Liver (tissue), 9 donors: ENCODE measurements around the gene AIMP1. TPM values are rescaled to one million over a fixed set of nuclear protein-coding genes. Genes with fewer than 3 reads are reported as not detected.

Source experiments
- DNase-seq: peaks from one replicate; pipeline ENCODE4 v3.0.0-alpha.2; 2017; ENCODE audit warnings: low spot score
- H3K27ac ChIP-seq, 2 donors: one replicate each; pipeline ENCODE4 v1.7.0; 2013; ENCODE audit warnings: inconsistent platforms in 2 of 2, low read length in 2 of 2, control low read depth in 1 of 2, low read depth in 1 of 2, mild to moderate bottlenecking in 1 of 2
- H3K27me3 ChIP-seq, 4 donors: one replicate each; pipeline versions ENCODE4 v1.6.1 to v1.7.0; 2013; ENCODE audit warnings: low read length in 3 of 4, inconsistent platforms in 1 of 4, mild to moderate bottlenecking in 1 of 4, moderate library complexity in 1 of 4; ENCODE audit not compliant: control insufficient read depth in 4 of 4, insufficient read depth in 4 of 4
- H3K36me3 ChIP-seq, 4 donors: one replicate each; pipeline versions ENCODE4 v1.6.1 to v1.7.0; 2013; ENCODE audit warnings: low read length in 3 of 4, mild to moderate bottlenecking in 3 of 4, low read depth in 1 of 4, moderate library complexity in 1 of 4; ENCODE audit not compliant: control insufficient read depth in 4 of 4, insufficient read depth in 3 of 4
- H3K4me1 ChIP-seq, 4 donors: one replicate each; pipeline versions ENCODE4 v1.6.1 to v1.7.0; 2013; ENCODE audit warnings: low read length in 3 of 4, mild to moderate bottlenecking in 3 of 4, moderate library complexity in 1 of 4; ENCODE audit not compliant: control insufficient read depth in 4 of 4, insufficient read depth in 4 of 4
- H3K4me3 ChIP-seq, 3 donors: one replicate each; pipeline versions ENCODE4 v1.6.1 to v1.7.0; 2013; ENCODE audit warnings: low read length in 3 of 3, control low read depth in 1 of 3, low read depth in 1 of 3, mild to moderate bottlenecking in 1 of 3
- H3K9ac ChIP-seq, 2 donors: one replicate each; pipeline ENCODE4 v1.7.0; 2013; ENCODE audit warnings: low read length in 2 of 2, mild to moderate bottlenecking in 2 of 2, moderate library complexity in 2 of 2, control low read depth in 1 of 2, low read depth in 1 of 2
- H3K9me3 ChIP-seq, 4 donors: one replicate each; pipeline versions ENCODE4 v1.6.1 to v1.7.0; 2013; ENCODE audit warnings: low read length in 3 of 4; ENCODE audit not compliant: control insufficient read depth in 4 of 4
- ATF3 ChIP-seq: IDR thresholded peaks from 2 replicates; pipeline ENCODE4 v1.6.1; 2016; ENCODE audit warnings: antibody characterized with exemption
- CTCF ChIP-seq: fragments of 150-350 bp; IDR thresholded peaks from 2 replicates; pipeline ENCODE4 v1.5.1; 2017; ENCODE audit warnings: improper control_type of control experiment, low read depth, low read length; ENCODE audit not compliant: missing input control
- EGR1 ChIP-seq, 2 donors: IDR thresholded peaks; 2 replicates each; pipeline ENCODE4 v1.6.1; 2016 to 2018; ENCODE audit warnings: antibody characterized with exemption in 2 of 2, low read depth in 2 of 2
- FOXA1 ChIP-seq: IDR thresholded peaks from 2 replicates; pipeline ENCODE4 v1.6.1; 2016; ENCODE audit warnings: antibody characterized with exemption
- FOXA2 ChIP-seq: IDR thresholded peaks from 2 replicates; pipeline ENCODE4 v1.6.1; 2016; ENCODE audit warnings: antibody characterized with exemption
- GABPA ChIP-seq, 2 donors: IDR thresholded peaks in 1 of 2; conservative IDR thresholded peaks in 1 of 2; 2 replicates each; pipeline ENCODE4 v1.6.1; 2016; ENCODE audit warnings: antibody characterized with exemption in 2 of 2, mild to moderate bottlenecking in 1 of 2, moderate library complexity in 1 of 2
- HNF4A ChIP-seq, 2 donors: conservative IDR thresholded peaks; 2 replicates each; pipeline ENCODE4 v1.6.1; 2016; ENCODE audit warnings: antibody characterized with exemption in 2 of 2, mild to moderate bottlenecking in 2 of 2
- HNF4G ChIP-seq: IDR thresholded peaks from 2 replicates; pipeline ENCODE4 v1.6.1; 2016; ENCODE audit warnings: antibody characterized with exemption
- JUND ChIP-seq, 2 donors: IDR thresholded peaks; 2 replicates each; pipeline ENCODE4 v1.6.1; 2016; ENCODE audit warnings: antibody characterized with exemption in 2 of 2
- MAX ChIP-seq: IDR thresholded peaks from 2 replicates; pipeline ENCODE4 v1.6.1; 2016; ENCODE audit warnings: antibody characterized with exemption
- NR2F2 ChIP-seq: IDR thresholded peaks from 2 replicates; pipeline ENCODE4 v1.6.1; 2016; ENCODE audit warnings: antibody characterized with exemption
- RAD21 ChIP-seq, 2 donors: IDR thresholded peaks; 2 replicates each; pipeline ENCODE4 v1.6.1; 2016; ENCODE audit warnings: antibody characterized with exemption in 2 of 2, mild to moderate bottlenecking in 2 of 2
- REST ChIP-seq: IDR thresholded peaks from 2 replicates; pipeline ENCODE4 v1.6.1; 2016; ENCODE audit warnings: antibody characterized with exemption, mild to moderate bottlenecking
- RXRA ChIP-seq, 2 donors: IDR thresholded peaks; 2 replicates each; pipeline ENCODE4 v1.6.1; 2017 to 2018; ENCODE audit warnings: antibody characterized with exemption in 2 of 2, mild to moderate bottlenecking in 1 of 2
- SP1 ChIP-seq: IDR thresholded peaks from 2 replicates; pipeline ENCODE4 v1.6.1; 2018; ENCODE audit warnings: antibody characterized with exemption, mild to moderate bottlenecking
- TAF1 ChIP-seq: conservative IDR thresholded peaks from 2 replicates; pipeline ENCODE4 v1.6.1; 2016; ENCODE audit warnings: antibody characterized with exemption, mild to moderate bottlenecking
- YY1 ChIP-seq: IDR thresholded peaks from 2 replicates; pipeline ENCODE4 v1.6.1; 2016; ENCODE audit warnings: antibody characterized with exemption, mild to moderate bottlenecking
- ZBTB33 ChIP-seq: IDR thresholded peaks from 2 replicates; pipeline ENCODE4 v1.6.1; 2016; ENCODE audit warnings: antibody characterized with exemption
- polyA plus RNA-seq, 2 donors: library from polyadenylated mRNA; stranded (reverse) in 1 of 2; unstranded in 1 of 2; fragments of 200-250 nt in 1 of 2; fragments of >200 nt in 1 of 2; fragmentation: Nextera tagmentation in 1 of 2; extraction: Ambion mirVana in 1 of 2; gene quantifications; one replicate each; pipeline versions ENCODE4 v1.2.1 to v1.2.3, GENCODE V29; 2013 to 2015
- total RNA-seq, 2 donors: library from RNA; depleted of rRNA; stranded (reverse); fragments of >200 nt; gene quantifications; one replicate each; pipeline ENCODE4 v1.2.3, GENCODE V29; 2014
- donor health status: healthy.
- donor health status: healthy.
- donor health status: healthy.
- donor health status: healthy.
- donor health status: healthy.

AIMP1 gene
- total and polyA plus RNA-seq, 4 donors, result 8.6 to 44.6 (median 10.5) TPM

- TF ChIP-seq REST (no peak), TAF1 (no peak), YY1 (no peak), RAD21 (IDR thresholded peaks at IDR 0.05) (no peak), EGR1 (IDR thresholded peaks at IDR 0.05; ENCODE audit: low read depth in 2 of 2) (no peak), FOXA1 (no peak)
Measured at GRCh38 chr4:106370214-106370613, 53.9 kb downstream of the AIMP1 start (continued).

GRCh38 chr4:106371161-106371560, 54.8 kb downstream of the AIMP1 start:
- no peaks in the 10 kb centered on the region for H3K9me3 ChIP-seq
- no peaks in the 10 kb centered on the region for H3K4me1 ChIP-seq
- TF ChIP-seq FOXA2 (no peak), RAD21 (IDR thresholded peaks at IDR 0.05) (no peak), RXRA (IDR thresholded peaks at IDR 0.05) (no peak), ZBTB33 (no peak), GABPA (IDR thresholded peaks at IDR 0.05 in 1 of 2, conservative IDR thresholded peaks at IDR 0.05 in 1 of 2) (no peak), EGR1 (IDR thresholded peaks at IDR 0.05; ENCODE audit: low read depth in 2 of 2) (no peak), FOXA1 (no peak), CTCF (no peak), TAF1 (no peak), MAX (no peak), NR2F2 (no peak), YY1 (no peak), HNF4G (no peak), ATF3 (no peak), HNF4A (conservative IDR thresholded peaks at IDR 0.05) (no peak), REST (no peak), SP1 (no peak), JUND (IDR thresholded peaks at IDR 0.05) (no peak)
- no peaks in the 10 kb centered on the region for H3K36me3 ChIP-seq
- H3K27ac ChIP-seq, result no peak overlapping the region
- no peak for DNase-seq
- H3K9ac ChIP-seq, result no peak overlapping the region
- H3K4me3 ChIP-seq, result no peak overlapping the region
- H3K27me3 ChIP-seq, result peaks cover 0 to 7% (median 0%) of the 10 kb centered on the region in 4 donors
